Breast epithelium (tissue), 4 donors: ENCODE measurements around the gene PM20D1. TPM values are rescaled to one million over a fixed set of nuclear protein-coding genes. Genes with fewer than 3 reads are reported as not detected.

Source experiments
- DNase-seq, 2 donors: peaks; one replicate each; pipeline ENCODE4 v3.0.0-alpha.2; 2019; ENCODE audit warnings: low spot score in 2 of 2
- H3K27ac ChIP-seq, 2 donors: fragments of 200-600 bp; sonication (generic) in 1 of 2; one replicate each; pipeline ENCODE4 v1.5.1; 2016 to 2019; ENCODE audit warnings: mild to moderate bottlenecking in 1 of 2
- H3K27me3 ChIP-seq, 2 donors: fragments of 200-600 bp; sonication (generic) in 1 of 2; one replicate each; pipeline versions ENCODE4 v1.5.1 to v1.6.0; 2017 to 2019; ENCODE audit warnings: control low read depth in 1 of 2, mild to moderate bottlenecking in 1 of 2
- H3K36me3 ChIP-seq: fragments of 200-600 bp; one replicate; pipeline ENCODE4 v1.5.1; 2019
- H3K4me1 ChIP-seq, 2 donors: fragments of 200-600 bp; sonication (generic); one replicate each; pipeline ENCODE4 v1.5.1; 2016 to 2019; ENCODE audit warnings: control low read depth in 1 of 2
- H3K4me3 ChIP-seq, 3 donors: fragments of 200-600 bp; sonication (generic); 1 replicate in 2 of 3; 2 replicates in 1 of 3; pipeline ENCODE4 v1.5.1; 2016 to 2019; ENCODE audit warnings: mild to moderate bottlenecking in 3 of 3, moderate library complexity in 2 of 3
- H3K9me3 ChIP-seq, 2 donors: fragments of 200-600 bp; sonication (generic) in 1 of 2; one replicate each; pipeline ENCODE4 v1.5.1; 2016 to 2019; ENCODE audit warnings: control low read depth in 1 of 2
- POLR2A ChIP-seq: fragments of 450-650 bp; IDR thresholded peaks from one replicate; pipeline ENCODE4 v1.6.1; 2016; ENCODE audit warnings: antibody characterized with exemption, mild to moderate bottlenecking, moderate library complexity
- POLR2AphosphoS5 ChIP-seq, 3 donors: sonication (generic); formaldehyde crosslinking; IDR thresholded peaks; one replicate each; pipeline ENCODE4 v1.6.1; 2017; ENCODE audit warnings: antibody characterized with exemption in 3 of 3
- intact Hi-C: fragments of 100-400 bp; cut with DNase I; formaldehyde crosslinking; loops from one replicate; pipeline ENCODE4 v1.15.1; 2023; ENCODE audit warnings: low total_unique reads
- total RNA-seq, 3 donors: library from RNA; depleted of rRNA; stranded (reverse); fragments of >200 nt; gene quantifications; one replicate each; pipeline ENCODE4 v1.1.0, GENCODE V29; 2016
- TF ChIP-seq, protein P1 (sequence below), 3 donors: fragments of 450-650 bp; IDR thresholded peaks; one replicate each; pipeline ENCODE4 v1.5.1; 2016 to 2017; ENCODE audit warnings: antibody characterized with exemption in 3 of 3, mild to moderate bottlenecking in 3 of 3, moderate library complexity in 3 of 3

Gene PM20D1
- total RNA-seq, 3 donors from 2014 or later = 0.15 to 0.33 (median 0.16) TPM

DNA sequence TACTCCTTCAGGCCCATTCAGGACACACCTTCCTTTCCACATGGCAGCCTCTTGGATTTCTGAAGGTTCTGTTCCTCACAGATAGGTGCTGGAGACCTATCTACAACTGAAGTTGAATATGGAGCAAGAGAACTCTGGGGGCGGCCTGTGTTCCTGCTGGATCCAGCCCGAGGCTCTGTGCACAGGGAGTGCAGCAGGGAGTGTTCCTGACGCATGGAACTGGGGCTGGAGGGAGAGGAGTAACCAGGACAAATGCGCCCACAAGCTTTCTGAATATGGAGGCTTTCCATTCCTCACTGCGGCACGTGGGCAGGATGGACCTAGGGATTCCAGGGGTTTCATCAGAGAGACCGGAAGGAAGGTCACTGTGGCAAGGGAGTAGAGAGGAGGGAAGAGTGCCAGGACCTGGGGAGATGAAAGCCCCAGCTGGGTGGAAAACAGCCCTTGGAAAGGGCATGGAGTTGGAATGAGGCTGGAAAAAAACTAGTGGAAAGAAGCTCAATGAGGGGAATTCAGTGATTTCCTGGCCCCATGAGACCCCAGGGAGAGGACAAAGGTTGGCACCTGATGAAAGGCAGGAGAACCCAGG lies 12.5 kb downstream of the PM20D1 start:
- Histone ChIP-seq H3K36me3 (no peaks in the 10 kb centered on the region), H3K4me3 (no peak overlapping the region), H3K9me3 (no peaks in the 10 kb centered on the region), H3K27ac (no peak overlapping the region), H3K27me3 (no peaks in the 10 kb centered on the region), H3K4me1 (no peaks in the 10 kb centered on the region)
- intact Hi-C loops = no loop called here
- no peak for DNase-seq
- TF ChIP-seq POLR2AphosphoS5 (IDR thresholded peaks at IDR 0.05) (no peak), POLR2A (no peak)
- TF ChIP-seq, protein P1, sequence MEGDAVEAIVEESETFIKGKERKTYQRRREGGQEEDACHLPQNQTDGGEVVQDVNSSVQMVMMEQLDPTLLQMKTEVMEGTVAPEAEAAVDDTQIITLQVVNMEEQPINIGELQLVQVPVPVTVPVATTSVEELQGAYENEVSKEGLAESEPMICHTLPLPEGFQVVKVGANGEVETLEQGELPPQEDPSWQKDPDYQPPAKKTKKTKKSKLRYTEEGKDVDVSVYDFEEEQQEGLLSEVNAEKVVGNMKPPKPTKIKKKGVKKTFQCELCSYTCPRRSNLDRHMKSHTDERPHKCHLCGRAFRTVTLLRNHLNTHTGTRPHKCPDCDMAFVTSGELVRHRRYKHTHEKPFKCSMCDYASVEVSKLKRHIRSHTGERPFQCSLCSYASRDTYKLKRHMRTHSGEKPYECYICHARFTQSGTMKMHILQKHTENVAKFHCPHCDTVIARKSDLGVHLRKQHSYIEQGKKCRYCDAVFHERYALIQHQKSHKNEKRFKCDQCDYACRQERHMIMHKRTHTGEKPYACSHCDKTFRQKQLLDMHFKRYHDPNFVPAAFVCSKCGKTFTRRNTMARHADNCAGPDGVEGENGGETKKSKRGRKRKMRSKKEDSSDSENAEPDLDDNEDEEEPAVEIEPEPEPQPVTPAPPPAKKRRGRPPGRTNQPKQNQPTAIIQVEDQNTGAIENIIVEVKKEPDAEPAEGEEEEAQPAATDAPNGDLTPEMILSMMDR (IDR thresholded peaks at IDR 0.05) = no peak

DNA sequence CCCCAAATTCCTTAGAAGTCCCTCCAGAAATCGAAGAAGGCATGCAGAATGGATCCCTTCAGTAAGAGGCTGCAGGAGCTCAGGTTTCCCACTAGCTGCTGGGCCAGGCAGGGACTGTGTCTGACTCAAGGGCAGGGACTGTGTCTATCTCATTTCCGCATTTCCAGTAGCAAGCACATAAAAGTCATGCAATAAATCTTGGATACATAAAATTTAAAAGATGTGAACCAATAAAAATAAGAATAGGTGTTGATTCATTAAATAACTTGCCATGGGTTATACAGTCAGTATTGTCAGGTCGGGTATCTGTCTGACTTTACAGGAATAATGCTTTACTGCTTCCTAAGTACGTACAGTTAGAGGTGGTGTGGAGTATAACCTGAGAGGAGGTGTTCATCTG lies 15.2 kb downstream of the PM20D1 start:
- Histone ChIP-seq H3K27me3 (no peaks in the 10 kb centered on the region), H3K27ac (no peak overlapping the region), H3K36me3 (no peaks in the 10 kb centered on the region), H3K4me3 (no peak overlapping the region), H3K9me3 (no peaks in the 10 kb centered on the region), H3K4me1 (no peaks in the 10 kb centered on the region)
- DNase-seq = no peak
- TF ChIP-seq, protein P1 (IDR thresholded peaks at IDR 0.05) = no peak
- TF ChIP-seq POLR2AphosphoS5 (IDR thresholded peaks at IDR 0.05) (no peak), POLR2A (no peak)
- intact Hi-C loops = no loop called here

DNA sequence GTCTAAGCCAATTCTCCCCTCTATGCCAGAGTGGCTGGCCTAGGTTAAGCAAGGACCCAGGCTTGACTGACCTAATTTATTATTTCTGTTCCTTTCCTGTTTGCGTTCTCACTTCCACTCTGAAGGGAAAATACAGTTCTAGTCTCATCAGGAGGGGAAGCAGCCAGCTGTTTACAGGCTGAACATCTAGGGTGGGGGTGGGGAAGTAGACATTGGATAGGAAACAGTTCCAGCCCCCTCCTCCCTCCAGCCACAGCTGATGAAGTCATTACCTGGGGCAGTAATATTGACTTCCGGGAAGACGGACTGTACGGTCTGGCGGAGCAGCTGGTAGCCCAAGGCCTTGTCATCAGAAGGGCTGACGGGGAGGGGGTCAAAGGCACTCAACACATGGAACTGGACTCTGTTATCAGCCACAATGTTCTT lies 17.6 kb downstream of the PM20D1 start:
- Histone ChIP-seq H3K4me3 (no peak overlapping the region), H3K27ac (no peak overlapping the region)
- intact Hi-C loops = no loop called here

DNA sequence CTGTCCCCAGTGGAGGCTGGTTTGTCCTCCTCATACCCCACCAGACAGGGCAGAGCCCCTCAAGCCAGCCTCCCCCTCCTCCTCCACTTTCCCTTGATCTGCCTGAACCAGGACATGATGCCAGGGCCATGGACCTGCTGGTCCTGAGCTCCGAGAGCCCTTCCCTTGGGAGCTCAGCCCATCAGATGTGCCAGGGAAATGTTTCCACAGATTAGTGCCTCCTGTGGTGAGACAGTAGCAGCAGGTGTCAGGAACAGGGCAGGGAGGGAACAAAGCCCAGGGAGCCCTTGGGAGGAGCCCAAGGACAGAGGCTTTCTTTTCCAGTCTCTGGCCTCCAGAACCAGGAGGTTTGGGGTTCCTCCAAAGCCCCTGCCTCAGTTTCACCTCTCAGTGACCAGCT lies 22.3 kb downstream of the PM20D1 start:
- DNase-seq = no peak
- no peak for TF ChIP-seq POLR2A
- TF ChIP-seq, protein P1 (IDR thresholded peaks at IDR 0.05) = no peak
- no peak for TF ChIP-seq POLR2AphosphoS5 (IDR thresholded peaks at IDR 0.05)
- no peaks in the 10 kb centered on the region for H3K27me3 ChIP-seq
- intact Hi-C loops = no loop called here
- no peak overlapping the region for H3K27ac ChIP-seq
- no peaks in the 10 kb centered on the region for H3K9me3 ChIP-seq
- H3K4me1 ChIP-seq = no peaks in the 10 kb centered on the region
- H3K36me3 ChIP-seq = no peaks in the 10 kb centered on the region
- H3K4me3 ChIP-seq = no peak overlapping the region

More for the DNA sequence above, 17.6 kb downstream of the PM20D1 start:
- no peaks in the 10 kb centered on the region for H3K4me1 ChIP-seq
- TF ChIP-seq POLR2A = no peak
- H3K27me3 ChIP-seq = no peaks in the 10 kb centered on the region
- no peaks in the 10 kb centered on the region for H3K9me3 ChIP-seq
- H3K36me3 ChIP-seq = no peaks in the 10 kb centered on the region
- no peak for DNase-seq

DNA sequence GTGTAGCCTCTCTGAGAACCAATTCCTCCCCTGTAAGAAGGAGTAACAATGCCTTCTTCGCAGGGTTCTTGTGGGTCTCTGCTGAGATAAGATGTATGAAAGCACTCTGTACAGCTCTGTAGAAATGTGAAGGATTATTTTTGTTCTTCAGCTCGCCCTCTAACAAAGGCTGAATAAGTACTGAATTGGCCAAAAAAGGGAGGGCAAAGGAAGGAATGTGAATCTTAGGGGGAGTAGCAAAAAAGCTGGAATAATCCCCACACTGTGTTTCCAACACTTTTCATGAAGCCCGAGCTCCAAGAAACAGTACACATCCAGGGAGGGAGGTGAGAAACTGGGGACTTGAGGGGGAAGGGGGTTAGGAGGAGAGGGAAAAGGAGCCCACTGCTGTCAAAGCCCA lies 22.9 kb downstream of the PM20D1 start:
- H3K27me3 ChIP-seq = no peaks in the 10 kb centered on the region
- no peak for DNase-seq
- H3K4me3 ChIP-seq = no peak overlapping the region
- no peaks in the 10 kb centered on the region for H3K9me3 ChIP-seq
- no peaks in the 10 kb centered on the region for H3K4me1 ChIP-seq
- no peak overlapping the region for H3K27ac ChIP-seq
- H3K36me3 ChIP-seq = no peaks in the 10 kb centered on the region
- intact Hi-C loops = no loop called here
- TF ChIP-seq POLR2AphosphoS5 (IDR thresholded peaks at IDR 0.05) = no peak
- TF ChIP-seq POLR2A = no peak
- TF ChIP-seq, protein P1 (IDR thresholded peaks at IDR 0.05) = no peak
